SK-N-SH (cell line): ENCODE results near the gene GRK3. TPM values are rescaled to one million over a fixed set of nuclear protein-coding genes. Genes with fewer than 3 reads are reported as not detected.

ENCODE experiments used
- CTCF ChIA-PET: fragments of 300-600, 350-600 bp; formaldehyde crosslinking; extraction: SDS; loops from one replicate; lab custom pipeline; 2021; lab: Yijun Ruan, JAX
- POLR2A ChIA-PET: fragments of 350-600 bp; sonication (Branson Sonifier 250); formaldehyde crosslinking; extraction: SDS; loops from one replicate; lab custom pipeline; 2020; ENCODE audit warnings: antibody characterized with exemption, inconsistent platforms; lab: Yijun Ruan, JAX
- DNase-seq: peaks from one replicate; pipeline ENCODE4 v3.0.0; 2012
- H2AFZ ChIP-seq: fragments of 200-600 bp; sonication (generic); 2 replicates; pipeline ENCODE4 v1.8.1; 2016; ENCODE audit warnings: antibody characterized with exemption, mild to moderate bottlenecking, low read depth
- H3F3A ChIP-seq: fragments of 200-600 bp; sonication (generic); replicated peaks from 2 replicates; pipeline ENCODE3; 2016; ENCODE audit warnings: antibody characterized with exemption, mild to moderate bottlenecking; ENCODE audit not compliant: insufficient read depth
- H3K27ac ChIP-seq, 2 experiments: fragments of 200-500 bp in 1 of 2; fragments of 200-600 bp in 1 of 2; sonication (Bioruptor generic) in 1 of 2; sonication (generic), shearing (Covaris generic) in 1 of 2; 2 replicates each; pipeline versions ENCODE4 v1.5.1 to v1.6.1; 2014 to 2016; ENCODE audit warnings: low read depth in 2 of 2, inconsistent platforms in 1 of 2, low read length in 1 of 2, mild to moderate bottlenecking in 1 of 2, mixed read lengths in 1 of 2
- H3K27me3 ChIP-seq: fragments of 200-600 bp; sonication (generic), shearing (Covaris generic); 2 replicates; pipeline ENCODE4 v1.6.1; 2016; ENCODE audit warnings: mixed run types; ENCODE audit not compliant: insufficient read depth
- H3K36me3 ChIP-seq, 2 experiments: fragments of 200-500 bp in 1 of 2; fragments of 200-600 bp in 1 of 2; sonication (Bioruptor generic) in 1 of 2; sonication (generic) in 1 of 2; replicated peaks in 1 of 2; 2 replicates each; pipeline versions ENCODE3 to v1.5.1; 2014 to 2016; ENCODE audit warnings: low read length in 1 of 2, mild to moderate bottlenecking in 1 of 2; ENCODE audit not compliant: insufficient read depth in 2 of 2, control insufficient read depth in 1 of 2
- H3K4me1 ChIP-seq, 2 experiments: fragments of 200-500 bp in 1 of 2; fragments of 200-600 bp in 1 of 2; sonication (Bioruptor generic) in 1 of 2; sonication (generic), shearing (Covaris generic) in 1 of 2; 2 replicates each; pipeline versions ENCODE4 v1.5.1 to v1.6.1; 2014 to 2016; ENCODE audit warnings: low read depth in 1 of 2, low read length in 1 of 2, mixed run types in 1 of 2; ENCODE audit not compliant: insufficient read depth in 2 of 2, control insufficient read depth in 1 of 2
- H3K4me2 ChIP-seq: fragments of 200-600 bp; sonication (generic), shearing (Covaris generic); 2 replicates; pipeline ENCODE4 v1.6.1; 2017; ENCODE audit warnings: mixed run types
- H3K4me3 ChIP-seq, 2 experiments: fragments of 200-500 bp in 1 of 2; fragments of 200-600 bp in 1 of 2; sonication (Bioruptor generic) in 1 of 2; sonication (generic), shearing (Covaris generic) in 1 of 2; 2 replicates each; pipeline versions ENCODE4 v1.5.1 to v1.8.1; 2014 to 2016; ENCODE audit warnings: low read depth in 2 of 2, inconsistent platforms in 1 of 2, low read length in 1 of 2, mild to moderate bottlenecking in 1 of 2, mixed read lengths in 1 of 2, moderate library complexity in 1 of 2
- H3K79me2 ChIP-seq: fragments of 200-600 bp; sonication (generic); 2 replicates; pipeline ENCODE4 v1.8.1; 2017; ENCODE audit warnings: mild to moderate bottlenecking; ENCODE audit not compliant: insufficient read depth
- H3K9ac ChIP-seq: fragments of 200-600 bp; sonication (generic); 2 replicates; pipeline ENCODE4 v1.6.1; 2017; ENCODE audit warnings: mixed run types
- H3K9me2 ChIP-seq: fragments of 200-600 bp; sonication (generic); 2 replicates; pipeline ENCODE4 v1.6.1; 2017; ENCODE audit warnings: mixed run types
- H3K9me3 ChIP-seq: fragments of 200-600 bp; sonication (generic); 2 replicates; pipeline ENCODE4 v1.6.1; 2017; ENCODE audit warnings: mixed run types, mild to moderate bottlenecking, moderate library complexity
- H4K20me1 ChIP-seq: fragments of 200-600 bp; sonication (generic); 2 replicates; pipeline ENCODE4 v1.6.1; 2017; ENCODE audit warnings: mild to moderate bottlenecking, mixed run types; ENCODE audit not compliant: insufficient read depth
- CTCF ChIP-seq: fragments of 200-600 bp; sonication (generic); IDR thresholded peaks from 2 replicates; pipeline ENCODE4 v1.6.1; 2017; ENCODE audit warnings: antibody characterized with exemption, mild to moderate bottlenecking, moderate library complexity
- EP300 ChIP-seq, 2 experiments: IDR thresholded peaks; 2 replicates each; pipeline versions ENCODE4 v1.4.0 to v1.6.1; 2012; ENCODE audit warnings: borderline replicate concordance in 1 of 2, low read depth in 1 of 2, low read length in 1 of 2
- FOSL2 ChIP-seq: IDR thresholded peaks from 2 replicates; pipeline ENCODE4 v1.4.0; 2012; ENCODE audit warnings: low read depth, mild to moderate bottlenecking, moderate library complexity, borderline replicate concordance
- FOXJ3 ChIP-seq: sonication (generic); formaldehyde crosslinking; IDR thresholded peaks from 2 replicates; pipeline ENCODE4 v1.5.1; 2020; ENCODE audit warnings: mild to moderate bottlenecking, missing genetic modification reagents
- GABPA ChIP-seq: IDR thresholded peaks from 2 replicates; pipeline ENCODE4 v1.4.0; 2012; ENCODE audit warnings: low read depth, mild to moderate bottlenecking
- IRF3 ChIP-seq: fragments of 150-350 bp; IDR thresholded peaks from 2 replicates; pipeline ENCODE4 v1.6.1; 2016; ENCODE audit warnings: mild to moderate bottlenecking, low read depth, low read length
- POLR2AphosphoS5 ChIP-seq: IDR thresholded peaks from 2 replicates; pipeline ENCODE4 v1.6.1; 2012; ENCODE audit warnings: low read depth, low read length
- RCOR1 ChIP-seq: fragments of 150-350 bp; IDR thresholded peaks from 2 replicates; pipeline ENCODE4 v1.6.1; 2017; ENCODE audit warnings: antibody characterized with exemption, low read length
- RFX5 ChIP-seq: IDR thresholded peaks from 2 replicates; pipeline ENCODE4 v1.6.1; 2012; ENCODE audit warnings: mild to moderate bottlenecking, improper control_type of control experiment, low read length
- TAF1 ChIP-seq: IDR thresholded peaks from 2 replicates; pipeline ENCODE4 v1.6.1; 2012; ENCODE audit warnings: low read depth, mild to moderate bottlenecking, low read length, moderate library complexity, borderline replicate concordance
- TEAD4 ChIP-seq: IDR thresholded peaks from 2 replicates; pipeline ENCODE4 v1.4.0; 2012; ENCODE audit warnings: mild to moderate bottlenecking, borderline replicate concordance; ENCODE audit not compliant: insufficient read depth
- USF1 ChIP-seq: IDR thresholded peaks from 2 replicates; pipeline ENCODE4 v1.4.0; 2012; ENCODE audit warnings: low read depth, borderline replicate concordance
- WGBS: methylation state at CpG from one replicate; pipeline ENCODE4 v1.1.6; 2017; ENCODE audit warnings: low lambda C conversion rate; 5-methylcytosine and 5-hydroxymethylcytosine counted together
- polyA plus RNA-seq, 3 experiments: library from polyadenylated mRNA; depleted of rRNA; stranded (reverse); fragments of >200 nt; gene quantifications; 2 replicates each; pipeline ENCODE4 v1.2.3, GENCODE V29; 2012

GRK3 gene
- polyA plus RNA-seq, 1 of the 3 experiments (the other 2 are of a cell fraction), result 1.3 TPM

GRCh38 chr22:25638638-25639037, 74.2 kb downstream of the GRK3 start:
- Histone ChIP-seq H4K20me1 (no peaks in the 10 kb centered on the region), H3K4me2 (no peak overlapping the region), H3K4me3 (no peak overlapping the region), H3F3A (no peaks in the 10 kb centered on the region), H3K4me1 (no peaks in the 10 kb centered on the region; a peak in 2 of 4 replicates), H3K9me2 (no peaks in the 10 kb centered on the region), H3K36me3 (peaks cover 0 to 19% of the 10 kb centered on the region in 2 experiments), H3K27me3 (no peaks in the 10 kb centered on the region), H2AFZ (no peak overlapping the region), H3K27ac (no peak overlapping the region), H3K9ac (no peak overlapping the region), H3K79me2 (no peaks in the 10 kb centered on the region), H3K9me3 (no peaks in the 10 kb centered on the region)
- CTCF ChIA-PET, result no interaction called here
- no peak for DNase-seq
- POLR2A ChIA-PET, result no interaction called here
- 91% methylated on average over 1 of the region's 1 CpG for WGBS
- TF ChIP-seq GABPA (no peak), FOXJ3 (CRISPR knock-in tag) (no peak), FOSL2 (no peak), RCOR1 (no peak), IRF3 (no peak), RFX5 (no peak), TAF1 (no peak), EP300 (IDR thresholded peaks at IDR 0.05; ENCODE audit: borderline replicate concordance in 1 of 2, low read depth in 1 of 2, low read length in 1 of 2) (no peak), USF1 (no peak), TEAD4 (no peak)

GRCh38 chr22:25641650-25642049, 77.2 kb downstream of the GRK3 start:
- WGBS, result 63% methylated on average over 2 of the region's 2 CpGs
- ChIA-PET POLR2A (no interaction called here), CTCF (no interaction called here)
- no peaks in the 10 kb centered on the region for H4K20me1 ChIP-seq
- no peaks in the 10 kb centered on the region for H3K9me2 ChIP-seq
- H2AFZ ChIP-seq, result no peak overlapping the region
- H3K27ac ChIP-seq, result no peak overlapping the region
- no peaks in the 10 kb centered on the region for H3K79me2 ChIP-seq
- no peaks in the 10 kb centered on the region for H3K9me3 ChIP-seq
- H3K9ac ChIP-seq, result no peak overlapping the region
- no peak for DNase-seq
- H3F3A ChIP-seq, result no peaks in the 10 kb centered on the region
- peaks cover 0 to 6% of the 10 kb centered on the region in 2 experiments; a peak in 1 of 4 replicates for H3K4me1 ChIP-seq
- H3K27me3 ChIP-seq, result no peaks in the 10 kb centered on the region
- peaks cover 0 to 19% of the 10 kb centered on the region in 2 experiments for H3K36me3 ChIP-seq
- H3K4me3 ChIP-seq, result no peak overlapping the region
- TF ChIP-seq POLR2AphosphoS5 (no peak), USF1 (no peak), CTCF (no peak)
- no peak overlapping the region for H3K4me2 ChIP-seq
